ENCODE results near the gene WFS1.

The WFS1 gene

GRCh38 chr4:6324999-6325787 is 55.5 kb downstream of the WFS1 start:
- DNase-seq (ENCODE audit: low read depth), result no peak

DNA sequence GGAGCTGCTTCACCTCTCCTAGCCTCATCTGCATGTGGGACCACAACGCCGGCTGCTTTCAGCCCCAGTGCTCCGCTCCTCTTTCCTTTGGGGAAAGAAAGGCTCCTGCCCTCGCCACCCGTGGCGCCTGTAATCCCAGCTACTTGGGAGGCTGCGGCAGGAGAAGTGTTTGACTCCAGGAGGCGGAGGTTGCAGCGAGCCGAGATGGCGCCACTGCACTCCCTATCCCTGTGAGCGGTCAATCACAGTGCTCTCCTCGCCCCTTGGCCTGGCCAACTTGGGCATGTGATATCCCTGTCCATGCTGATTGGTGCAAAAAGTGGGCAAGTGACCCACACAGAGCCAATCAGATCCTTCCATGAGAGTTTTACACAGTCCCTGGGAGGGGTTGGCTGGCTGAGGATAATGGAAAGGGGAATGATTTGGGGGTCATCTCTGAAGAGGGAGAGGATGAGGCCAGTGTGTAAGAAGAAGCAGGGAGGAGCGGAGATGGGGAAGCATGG is 56.2 kb downstream of the WFS1 start:
- no peak for DNase-seq (ENCODE audit: low read depth)

DNA sequence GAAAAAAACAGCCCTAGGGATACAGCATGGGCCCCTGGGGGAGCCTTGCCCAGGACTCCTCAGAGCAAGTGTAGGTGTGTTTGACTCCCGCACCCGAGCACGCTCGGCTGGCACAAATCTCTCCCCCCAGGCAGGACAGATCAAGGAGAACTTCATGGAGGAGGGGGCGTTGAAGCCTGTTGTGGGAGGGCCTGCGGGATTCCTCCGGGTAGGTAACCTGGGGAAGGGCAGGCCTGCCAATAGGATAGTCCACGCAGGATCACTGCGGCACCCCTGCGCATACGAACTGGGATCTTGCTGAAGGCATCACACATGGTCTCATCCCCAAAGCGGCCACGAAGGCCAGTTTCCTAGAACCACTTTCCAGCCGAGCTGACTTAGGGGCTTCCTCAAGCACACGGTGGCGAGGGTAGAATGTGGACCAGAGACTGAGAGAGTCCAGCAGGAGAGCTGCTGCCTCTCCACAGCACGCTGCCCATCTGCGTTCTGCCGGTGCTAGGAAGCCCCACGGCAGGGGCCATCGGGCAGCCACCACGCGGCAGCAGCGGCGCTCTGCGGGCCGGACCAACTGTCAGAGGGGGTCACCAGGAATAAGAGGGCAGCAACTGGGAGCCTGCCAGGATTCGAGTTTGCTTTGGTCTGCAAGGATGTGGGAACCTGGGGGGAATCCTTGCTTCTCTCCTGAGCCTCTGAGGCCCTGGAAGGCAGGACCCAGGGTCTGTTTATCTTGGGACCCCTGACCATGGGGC is 56.8 kb downstream of the WFS1 start:
- no peak for DNase-seq (ENCODE audit: low read depth)

DNA sequence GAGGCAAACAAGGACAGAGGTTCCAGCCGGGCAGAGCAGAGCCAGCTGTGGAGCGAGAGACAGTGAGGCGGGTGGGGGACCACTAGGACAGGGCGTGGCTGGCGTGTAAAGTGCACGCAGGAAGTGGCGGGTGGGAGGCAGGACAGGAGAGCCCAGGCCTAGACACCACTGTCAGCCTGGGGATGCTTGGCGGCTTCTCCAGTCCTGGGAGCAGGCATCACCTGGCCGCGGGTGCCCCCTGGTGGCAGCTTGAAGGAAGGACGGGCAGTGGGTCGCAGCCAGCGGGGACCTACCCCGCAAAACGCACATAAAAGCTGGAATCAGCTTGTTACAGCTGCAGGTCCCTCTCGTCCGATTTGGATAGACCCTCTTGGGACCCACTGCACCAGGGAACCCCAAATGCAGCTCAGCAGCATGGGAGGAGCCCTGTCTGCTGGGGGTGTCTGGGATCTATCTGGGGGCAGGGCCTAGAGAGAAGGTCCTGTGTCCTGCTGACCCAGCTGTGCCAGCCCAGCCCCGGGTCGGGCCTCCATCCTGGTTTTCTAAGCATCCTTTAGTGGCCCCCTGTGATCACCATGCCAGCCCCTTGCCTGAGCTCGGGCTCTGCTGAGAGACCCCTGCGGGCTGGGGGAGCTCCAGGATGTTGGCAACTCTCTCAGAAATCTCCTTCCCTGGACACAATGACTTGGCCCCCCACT is 57.7 kb downstream of the WFS1 start:
- peak; percentile 60 for DNase-seq (ENCODE audit: low read depth)

DNA sequence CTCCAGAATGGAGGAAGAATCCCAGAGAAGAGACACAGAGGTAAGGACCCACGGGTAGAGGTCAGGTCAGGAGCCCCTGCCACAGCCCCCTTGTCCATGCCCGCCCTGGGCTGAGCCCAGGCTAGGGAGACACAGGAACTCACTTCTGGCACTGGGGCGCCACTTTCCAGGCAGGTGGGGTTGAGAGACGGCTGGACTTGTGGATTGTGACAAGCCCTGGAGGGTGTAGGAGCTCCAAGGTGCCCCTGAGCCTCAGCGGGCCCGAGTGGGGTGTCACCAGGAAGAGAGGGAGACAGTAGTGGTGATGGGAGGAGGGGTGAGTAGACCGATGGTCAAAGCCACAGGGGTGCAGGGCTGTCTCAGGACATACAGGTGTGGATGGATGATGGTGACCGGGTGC is 58.9 kb downstream of the WFS1 start:
- DNase-seq (ENCODE audit: low read depth), result no peak

DNA sequence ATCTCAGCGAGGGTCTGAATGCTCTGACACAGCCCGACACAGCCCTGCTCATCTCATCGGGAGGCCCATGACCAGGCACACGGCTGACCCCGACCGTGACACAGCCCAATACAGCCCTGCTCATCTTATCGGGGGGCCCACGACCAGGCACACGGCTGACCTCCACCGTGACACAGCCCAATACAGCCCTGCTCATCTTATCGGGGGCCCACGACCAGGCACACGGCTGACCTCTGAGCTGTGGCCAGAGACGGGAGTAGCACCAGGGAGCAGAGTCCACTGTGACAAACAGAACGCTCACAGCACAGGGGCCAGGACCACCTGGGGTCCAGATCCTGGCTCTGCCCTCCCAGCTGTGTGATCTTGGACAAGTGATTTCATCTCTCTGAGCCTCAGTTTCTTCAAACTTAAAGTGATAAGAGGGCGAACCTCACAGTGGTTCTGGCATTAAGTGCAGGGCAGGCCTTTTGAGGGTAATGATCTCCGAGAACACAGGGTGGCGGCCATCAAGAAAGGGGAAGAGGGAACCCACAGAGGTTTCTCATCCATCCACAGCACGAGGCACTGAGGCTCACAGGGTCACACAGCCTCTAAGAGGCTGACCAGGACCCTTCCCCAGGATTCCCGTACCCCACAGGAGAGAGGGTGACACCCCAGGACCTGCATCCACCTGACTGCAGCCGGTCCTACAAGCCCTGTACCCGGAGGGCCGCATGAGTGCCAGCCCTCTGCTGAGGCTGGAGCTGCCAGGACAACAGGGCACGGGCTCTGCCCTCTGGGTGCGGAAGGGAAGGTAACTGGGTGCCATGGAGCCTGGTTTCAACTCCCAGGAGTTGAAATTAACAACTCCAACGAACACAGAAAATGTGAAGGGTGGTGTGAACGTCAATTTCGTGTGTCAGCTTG is 60.1 kb downstream of the WFS1 start:
- DNase-seq (ENCODE audit: low read depth), result no peak

GRCh38 chr4:6330384-6330767 is 60.7 kb downstream of the WFS1 start:
- no peak for DNase-seq (ENCODE audit: low read depth)

DNA sequence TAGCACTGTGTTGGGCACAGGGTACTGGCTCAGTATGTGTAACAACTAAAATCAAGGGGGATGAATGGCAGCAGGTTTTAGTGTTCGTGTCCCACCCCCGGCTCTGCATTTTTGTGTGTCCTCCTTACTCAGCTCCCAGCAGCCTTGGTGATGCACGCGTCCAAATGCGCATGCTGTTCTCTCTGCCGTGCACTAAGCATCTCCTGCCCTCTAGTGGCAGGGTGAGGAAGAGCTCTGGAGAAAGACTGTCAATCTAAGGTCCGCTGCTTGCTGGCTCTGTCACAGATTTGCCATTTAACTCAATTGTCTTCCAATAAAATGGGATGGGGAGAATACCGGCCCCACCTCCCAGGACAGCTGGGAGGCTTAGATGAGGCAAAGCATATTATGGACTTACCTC is 61.4 kb downstream of the WFS1 start:
- DNase-seq (ENCODE audit: low read depth), result no peak

DNA sequence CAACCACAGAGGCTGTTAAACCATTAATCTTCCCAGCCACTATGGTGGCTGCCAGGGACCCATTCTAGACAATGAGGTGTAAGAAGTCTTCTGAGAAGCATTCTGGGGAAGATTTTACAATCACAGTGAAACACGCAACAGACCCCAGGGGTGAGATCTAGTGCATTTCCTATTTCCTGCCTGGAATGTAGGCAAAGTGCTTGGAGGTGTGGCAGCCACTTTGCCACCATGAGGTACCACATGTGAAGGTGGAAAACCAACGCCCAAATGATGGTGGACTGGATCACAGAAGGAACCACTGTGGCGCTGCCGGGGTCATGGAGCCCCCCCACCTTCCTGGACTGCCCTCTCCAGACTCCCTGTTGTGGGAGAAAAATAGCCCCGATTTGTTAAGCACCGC is 61.8 kb downstream of the WFS1 start:
- no peak for DNase-seq (ENCODE audit: low read depth)

- no peak for DNase-seq (ENCODE audit: low read depth)
Measured at GRCh38 chr4:6332042-6332668, 62.5 kb downstream of the WFS1 start.

- no peak for DNase-seq (ENCODE audit: low read depth)
Measured at GRCh38 chr4:6332669-6333050, 63.0 kb downstream of the WFS1 start.

GRCh38 chr4:6333301-6334202 is 63.9 kb downstream of the WFS1 start:
- DNase-seq (ENCODE audit: low read depth), result no peak

GRCh38 chr4:6334203-6334887 is 64.7 kb downstream of the WFS1 start:
- DNase-seq (ENCODE audit: low read depth), result no peak

GRCh38 chr4:6335040-6335590 is 65.5 kb downstream of the WFS1 start:
- no peak for DNase-seq (ENCODE audit: low read depth)

- DNase-seq (ENCODE audit: low read depth), result no peak
Measured at GRCh38 chr4:6336166-6336565, 66.5 kb downstream of the WFS1 start.

- no peak for DNase-seq (ENCODE audit: low read depth)
Measured at GRCh38 chr4:6337331-6337935, 67.8 kb downstream of the WFS1 start.

DNA sequence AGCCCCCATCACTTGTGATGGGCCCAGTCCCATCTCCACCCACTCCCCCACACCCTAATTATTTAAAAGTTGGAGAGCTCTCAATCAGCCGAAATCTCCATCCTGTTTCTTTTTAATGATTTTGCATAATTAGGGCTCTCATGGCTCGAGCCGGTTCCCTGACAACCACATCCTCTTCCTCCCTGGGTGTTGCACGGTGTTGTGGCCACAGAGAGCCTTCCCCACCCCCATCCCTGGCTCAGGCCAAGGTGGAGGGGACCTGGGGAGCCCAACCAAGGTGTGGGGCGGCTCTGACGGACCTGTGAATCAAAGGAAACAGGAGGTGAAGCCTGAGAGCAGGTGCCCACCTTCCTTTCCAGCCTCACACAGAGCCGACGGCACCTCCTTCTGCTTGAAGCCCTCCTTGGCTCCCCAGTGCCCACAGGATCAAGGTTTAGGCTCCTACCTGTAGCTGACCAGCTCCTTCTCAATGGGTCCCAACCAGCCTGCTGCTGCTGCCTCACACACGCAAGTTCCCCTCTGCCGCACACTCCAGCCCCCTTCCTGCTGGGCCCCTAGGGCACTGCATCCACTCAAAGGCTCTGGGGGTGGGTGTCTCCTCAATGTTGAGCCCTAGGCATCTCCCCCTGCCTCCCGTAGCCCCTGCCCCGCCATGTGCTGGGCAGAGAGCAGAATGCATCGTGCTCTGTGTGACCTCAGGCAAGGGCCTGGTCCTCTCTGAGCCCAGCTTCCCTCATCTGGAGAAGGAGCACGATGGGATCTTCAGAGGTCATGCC is 68.7 kb downstream of the WFS1 start:
- no peak for DNase-seq (ENCODE audit: low read depth)
